Measurements from ENCODE around the gene SLC35E3. TPM values are rescaled to one million over a fixed set of nuclear protein-coding genes. Genes with fewer than 3 reads are reported as not detected.

The SLC35E3 gene
- total RNA-seq, 1 experiment from 2014 or later: 4.9 TPM

GRCh38 chr12:68759852-68760251, 13.9 kb downstream of the SLC35E3 start:
- Histone ChIP-seq H3K79me2 (ENCODE audit: insufficient read depth, low read length) (no peaks in the 10 kb centered on the region), H3K9me2 (ENCODE audit: insufficient read depth) (no peaks in the 10 kb centered on the region), H3K4me2 (ENCODE audit: low read length) (no peak overlapping the region), H3K4me3 (replicated peaks in 1 of 2; ENCODE audit: low read depth in 1 of 2, low read length in 2 of 2) (no peak overlapping the region), H2AFZ (ENCODE audit: low read depth, low read length, poor library complexity, severe bottlenecking) (no peak overlapping the region), H3K27me3 (ENCODE audit: insufficient read depth, low read length) (no peaks in the 10 kb centered on the region), H3K9me3 (ENCODE audit: control insufficient read depth in 1 of 2, insufficient read depth in 1 of 2, low read depth in 1 of 2, low read length in 2 of 2) (no peaks in the 10 kb centered on the region), H3K27ac (ENCODE audit: low read depth, low read length) (no peak overlapping the region), H3K9ac (ENCODE audit: low read length) (no peak overlapping the region), H3K36me3 (ENCODE audit: control insufficient read depth in 1 of 2, insufficient read depth in 2 of 2, low read length in 2 of 2) (peaks cover 7 to 9% of the 10 kb centered on the region in 2 experiments; a peak in 2 of 4 replicates), H4K20me1 (ENCODE audit: insufficient read depth) (no peaks in the 10 kb centered on the region), H3K4me1 (ENCODE audit: control insufficient read depth in 1 of 2, insufficient read depth in 2 of 2, low read length in 2 of 2) (no peaks in the 10 kb centered on the region)
- no peak for ATAC-seq
- RAD21 ChIA-PET (ENCODE audit: low non-redundant PET in 1 of 2, low total read pairs in 2 of 2, uncharacterized antibody in 2 of 2, unreplicated experiment in 2 of 2): no interaction called here
- no TSS peak for BruUV-seq (replicated peaks)
- POLR2A ChIA-PET: no interaction called here
- TF ChIP-seq TCF7L2 (IDR thresholded peaks at IDR 0.05; ENCODE audit: borderline replicate concordance, extremely low read depth, insufficient read depth, insufficient read length): no peak
- no peak for TF ChIP-seq ZFX (IDR thresholded peaks at IDR 0.05)
- no peak for TF ChIP-seq EZH2 (IDR thresholded peaks at IDR 0.05)
- TF ChIP-seq POLR2A (IDR thresholded peaks at IDR 0.05; ENCODE audit: borderline replicate concordance, extremely low read depth, insufficient read depth, insufficient read length): no peak
- no peak for TF ChIP-seq CEBPB (IDR thresholded peaks at IDR 0.05; ENCODE audit: low read depth)
- no peak for TF ChIP-seq FOSL1 (IDR thresholded peaks at IDR 0.05; ENCODE audit: low read depth)
- TF ChIP-seq SP1 (IDR thresholded peaks at IDR 0.05; ENCODE audit: low read depth): no peak
- TF ChIP-seq POLR2AphosphoS5 (IDR thresholded peaks at IDR 0.05; ENCODE audit: low read depth, low read length): no peak
- no peak for TF ChIP-seq MAX (IDR thresholded peaks at IDR 0.05)
- no peak for TF ChIP-seq SIN3A (IDR thresholded peaks at IDR 0.05; ENCODE audit: low read depth)
- TF ChIP-seq, protein P1, sequence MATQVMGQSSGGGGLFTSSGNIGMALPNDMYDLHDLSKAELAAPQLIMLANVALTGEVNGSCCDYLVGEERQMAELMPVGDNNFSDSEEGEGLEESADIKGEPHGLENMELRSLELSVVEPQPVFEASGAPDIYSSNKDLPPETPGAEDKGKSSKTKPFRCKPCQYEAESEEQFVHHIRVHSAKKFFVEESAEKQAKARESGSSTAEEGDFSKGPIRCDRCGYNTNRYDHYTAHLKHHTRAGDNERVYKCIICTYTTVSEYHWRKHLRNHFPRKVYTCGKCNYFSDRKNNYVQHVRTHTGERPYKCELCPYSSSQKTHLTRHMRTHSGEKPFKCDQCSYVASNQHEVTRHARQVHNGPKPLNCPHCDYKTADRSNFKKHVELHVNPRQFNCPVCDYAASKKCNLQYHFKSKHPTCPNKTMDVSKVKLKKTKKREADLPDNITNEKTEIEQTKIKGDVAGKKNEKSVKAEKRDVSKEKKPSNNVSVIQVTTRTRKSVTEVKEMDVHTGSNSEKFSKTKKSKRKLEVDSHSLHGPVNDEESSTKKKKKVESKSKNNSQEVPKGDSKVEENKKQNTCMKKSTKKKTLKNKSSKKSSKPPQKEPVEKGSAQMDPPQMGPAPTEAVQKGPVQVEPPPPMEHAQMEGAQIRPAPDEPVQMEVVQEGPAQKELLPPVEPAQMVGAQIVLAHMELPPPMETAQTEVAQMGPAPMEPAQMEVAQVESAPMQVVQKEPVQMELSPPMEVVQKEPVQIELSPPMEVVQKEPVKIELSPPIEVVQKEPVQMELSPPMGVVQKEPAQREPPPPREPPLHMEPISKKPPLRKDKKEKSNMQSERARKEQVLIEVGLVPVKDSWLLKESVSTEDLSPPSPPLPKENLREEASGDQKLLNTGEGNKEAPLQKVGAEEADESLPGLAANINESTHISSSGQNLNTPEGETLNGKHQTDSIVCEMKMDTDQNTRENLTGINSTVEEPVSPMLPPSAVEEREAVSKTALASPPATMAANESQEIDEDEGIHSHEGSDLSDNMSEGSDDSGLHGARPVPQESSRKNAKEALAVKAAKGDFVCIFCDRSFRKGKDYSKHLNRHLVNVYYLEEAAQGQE (IDR thresholded peaks at IDR 0.05; ENCODE audit: low read depth): no peak
- TF ChIP-seq ZNF274 (IDR thresholded peaks at IDR 0.05; ENCODE audit: low read depth, low read length): no peak
- CTCF ChIA-PET: no interaction called here
- no peak for DNase-seq (ENCODE audit: low read depth, low spot score)
- intact Hi-C loops (cut with micrococcal nuclease): no loop called here

All from HCT116 (cell line).